ENCODE measurements around the gene EEFSEC. TPM values are rescaled to one million over a fixed set of nuclear protein-coding genes. Genes with fewer than 3 reads are reported as not detected.

EEFSEC gene
- total RNA-seq, 3 donors from 2014 or later = 9.7 to 10.9 (median 10.8) TPM

- Histone ChIP-seq H3K4me1 (ENCODE audit: low read depth) (no peaks in the 10 kb centered on the region), H3K9me3 (peaks cover 3% of the 10 kb centered on the region), H3K36me3 (ENCODE audit: low read depth) (no peaks in the 10 kb centered on the region), H3K4me3 (no peak overlapping the region)
- no peak for ATAC-seq
- intact Hi-C loops (cut with DNase I, micrococcal nuclease) = no loop called here
- TF ChIP-seq CTCF (IDR thresholded peaks at IDR 0.05) = no peak
- no peak for DNase-seq
Observed at GRCh38 chr3:128287216-128287615, 133.9 kb downstream of the EEFSEC start.

GRCh38 chr3:128289534-128289933 lies 136.3 kb downstream of the EEFSEC start:
- intact Hi-C loops (cut with DNase I, micrococcal nuclease) = no loop called here
- peaks cover 3% of the 10 kb centered on the region for H3K9me3 ChIP-seq
- no peaks in the 10 kb centered on the region for H3K4me1 ChIP-seq (ENCODE audit: low read depth)
- no peak for TF ChIP-seq CTCF (IDR thresholded peaks at IDR 0.05)
- no peak overlapping the region for H3K4me3 ChIP-seq
- DNase-seq (no peak), ATAC-seq (no peak)
- H3K36me3 ChIP-seq (ENCODE audit: low read depth) = no peaks in the 10 kb centered on the region

- Histone ChIP-seq H3K9me3 (peaks cover 3% of the 10 kb centered on the region), H3K4me3 (no peak overlapping the region), H3K36me3 (ENCODE audit: low read depth) (no peaks in the 10 kb centered on the region), H3K4me1 (ENCODE audit: low read depth) (no peaks in the 10 kb centered on the region)
- DNase-seq (no peak), ATAC-seq (no peak)
- intact Hi-C loops (cut with DNase I, micrococcal nuclease) = no loop called here
- no peak for TF ChIP-seq CTCF (IDR thresholded peaks at IDR 0.05)
Observed at GRCh38 chr3:128290484-128290883, 137.2 kb downstream of the EEFSEC start.

- intact Hi-C loops (cut with DNase I, micrococcal nuclease) = no loop called here
- no peak for TF ChIP-seq CTCF (IDR thresholded peaks at IDR 0.05)
- DNase-seq = no peak
- H3K4me3 ChIP-seq = no peak overlapping the region
- H3K4me1 ChIP-seq (ENCODE audit: low read depth) = no peaks in the 10 kb centered on the region
- ATAC-seq = no peak
- H3K36me3 ChIP-seq (ENCODE audit: low read depth) = no peaks in the 10 kb centered on the region
- peaks cover 3% of the 10 kb centered on the region for H3K9me3 ChIP-seq
Observed at GRCh38 chr3:128293930-128294329, 140.6 kb downstream of the EEFSEC start.

- ATAC-seq (no peak), DNase-seq (no peak)
- Histone ChIP-seq H3K4me3 (no peak overlapping the region), H3K4me1 (ENCODE audit: low read depth) (no peaks in the 10 kb centered on the region), H3K9me3 (peaks cover 3% of the 10 kb centered on the region), H3K36me3 (ENCODE audit: low read depth) (no peaks in the 10 kb centered on the region)
- no peak for TF ChIP-seq CTCF (IDR thresholded peaks at IDR 0.05)
- intact Hi-C loops (cut with DNase I, micrococcal nuclease) = no loop called here
Observed at GRCh38 chr3:128294999-128295468, 141.8 kb downstream of the EEFSEC start.

Measured in mucosa of descending colon (tissue), 3 donors.